NCI-H82 (cell line): ENCODE results near the gene SEC14L6.
A peak's percentile ranks its signal among the peaks of the same experiment; 100 is the strongest.
"Not testable (repeated sequence)": the region's sequence is repeated elsewhere in the genome, so short reads cannot be mapped to it uniquely, and the experiment has no call there.

ENCODE experiments used
- DNase-seq: peaks from one replicate; lab custom pipeline; 2025; lab: John Stamatoyannopoulos, UW

The SEC14L6 gene

DNA sequence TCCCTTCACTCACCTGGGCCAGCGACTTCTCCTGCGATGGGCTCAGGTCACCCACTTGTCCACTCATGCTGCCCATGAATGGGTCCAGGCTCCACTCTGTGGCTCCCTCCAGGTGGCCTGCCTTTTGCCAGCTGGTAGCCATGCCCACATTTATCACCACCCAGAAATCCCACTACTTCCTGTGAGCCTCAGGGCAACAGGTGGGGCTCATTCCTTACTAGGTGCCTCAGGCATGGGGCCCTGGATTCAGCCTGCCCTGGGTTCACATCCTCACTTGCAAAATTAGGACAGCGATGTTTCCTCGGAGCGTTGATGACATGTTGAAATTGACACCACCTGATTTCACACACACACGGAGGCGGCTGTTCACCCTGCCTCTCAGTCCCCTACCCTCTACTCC lies at the start of gene SEC14L6:
Gene SEC14L6 (minus strand): TSS at position 126 of the 400 bp plus-strand sequence. CDS start 59 bp downstream, at position 67.
- DNase-seq = no peak

DNA sequence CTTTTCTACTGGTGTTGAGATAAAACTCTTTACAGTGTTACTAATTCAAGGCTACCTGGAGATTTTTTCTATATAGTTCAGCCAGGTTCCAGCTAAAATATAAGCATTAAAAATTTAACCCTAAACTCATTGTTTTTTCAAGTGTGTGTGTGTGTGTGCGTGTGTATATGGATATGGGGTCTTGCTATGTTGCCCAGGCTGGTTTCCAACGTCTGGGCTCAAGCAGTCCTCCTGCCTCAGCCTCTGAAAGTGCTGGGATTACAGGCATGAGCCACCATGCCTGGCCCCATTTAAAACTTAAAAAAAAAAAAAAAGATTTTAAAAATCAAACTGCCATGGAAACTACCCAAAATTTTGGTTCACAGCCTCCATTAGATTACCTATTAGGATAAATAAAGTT lies 49.7 kb upstream of the SEC14L6 start:
- no peak for DNase-seq

DNA sequence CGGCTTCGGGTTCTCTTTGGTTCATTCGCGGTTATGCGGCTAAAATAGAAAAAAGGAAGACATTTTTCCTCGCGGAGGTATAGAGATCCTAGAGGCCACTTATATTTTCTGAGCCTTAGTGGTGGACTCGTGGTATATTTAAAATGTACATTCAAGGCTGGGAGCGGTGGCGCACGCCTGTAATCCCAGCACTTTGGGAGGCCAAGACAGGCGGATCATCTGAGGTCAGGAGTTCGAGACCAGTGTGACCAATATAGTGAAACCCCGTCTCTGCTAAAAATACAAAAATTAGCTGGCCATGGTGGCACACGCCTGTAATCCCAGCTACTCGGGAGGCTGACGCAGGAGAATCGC lies 45.8 kb upstream of the SEC14L6 start:
- DNase-seq = not testable (repeated sequence)

DNA sequence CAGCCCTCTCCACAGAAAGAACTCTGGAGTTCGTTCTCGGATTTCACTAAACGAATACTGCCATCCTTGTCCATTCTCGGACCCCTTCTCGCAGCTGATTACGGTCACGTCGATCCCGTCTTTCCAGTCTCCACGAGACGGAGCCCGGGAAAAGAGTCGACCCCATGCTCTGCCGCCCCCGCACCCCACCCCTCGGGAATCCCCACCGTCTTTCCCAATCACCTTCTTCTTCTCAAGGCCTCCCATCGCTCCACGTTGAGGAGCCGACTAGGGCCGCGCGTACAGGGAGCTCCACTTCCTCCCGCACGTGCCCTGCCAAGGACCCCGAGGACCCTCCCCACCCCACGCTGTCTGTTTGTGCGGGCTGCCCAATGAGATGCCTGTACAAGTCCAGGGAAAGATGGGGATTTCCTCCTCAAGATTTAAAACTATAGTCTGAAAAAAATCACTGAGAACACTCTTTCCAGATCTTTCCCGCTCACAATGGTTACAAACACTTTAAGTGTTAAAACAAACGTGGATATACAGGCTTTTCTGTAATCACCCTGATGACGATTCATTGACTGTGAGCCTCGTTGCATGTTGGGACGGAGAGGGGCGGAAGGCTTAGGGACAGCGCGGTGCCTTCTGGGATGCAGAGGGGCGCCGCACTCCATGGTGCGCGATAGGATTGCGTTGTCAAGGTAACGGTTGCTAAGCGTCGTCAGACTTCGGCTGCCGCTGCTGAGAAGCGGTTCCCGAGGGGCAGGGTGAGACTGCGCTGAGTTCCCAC lies 45.2 kb upstream of the SEC14L6 start, which contains the start of gene PES1:
Gene PES1 (minus strand): TSS at position 323 of the 772 bp plus-strand sequence. CDS start 77 bp downstream, at position 246.
- peak; percentile 99 for DNase-seq

DNA sequence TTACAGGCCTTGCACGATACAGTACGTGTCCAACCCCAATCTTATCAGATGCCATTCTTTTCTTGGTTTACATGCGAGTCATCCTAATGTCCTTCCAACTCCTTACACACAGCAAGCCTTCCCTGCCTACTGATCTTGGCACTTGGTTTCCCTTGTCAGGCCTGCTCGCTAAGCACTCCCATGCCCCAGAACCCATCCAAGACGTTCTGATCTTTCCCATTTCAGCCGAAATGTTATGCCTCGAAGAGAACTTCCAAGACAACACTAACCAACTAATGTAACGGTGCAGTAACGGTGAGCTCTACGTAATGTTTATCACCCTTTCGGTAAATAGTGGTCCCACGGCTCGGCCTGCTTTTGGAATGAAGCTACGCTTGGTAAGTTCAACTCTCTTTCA lies 44.6 kb upstream of the SEC14L6 start:
- peak; percentile 30 for DNase-seq

DNA sequence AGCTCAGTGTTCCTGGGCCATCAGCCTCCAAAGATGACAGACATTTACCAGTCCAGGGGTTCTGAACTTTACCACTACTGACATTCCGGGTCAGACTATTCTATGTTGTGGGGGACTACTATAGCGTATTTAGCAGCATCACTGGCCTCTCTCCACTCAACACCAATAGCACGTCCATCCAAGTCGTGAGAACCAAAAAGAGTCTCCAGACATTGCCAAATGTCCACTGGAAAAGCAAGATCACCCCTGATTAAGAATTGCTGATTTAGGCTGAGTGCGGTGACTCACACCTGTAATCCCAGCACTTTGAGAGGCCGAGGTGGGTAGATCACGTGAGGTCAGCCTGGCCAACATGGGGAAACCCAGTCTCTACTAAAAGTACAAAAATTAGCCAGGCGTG lies 39.9 kb upstream of the SEC14L6 start:
- no peak for DNase-seq

DNA sequence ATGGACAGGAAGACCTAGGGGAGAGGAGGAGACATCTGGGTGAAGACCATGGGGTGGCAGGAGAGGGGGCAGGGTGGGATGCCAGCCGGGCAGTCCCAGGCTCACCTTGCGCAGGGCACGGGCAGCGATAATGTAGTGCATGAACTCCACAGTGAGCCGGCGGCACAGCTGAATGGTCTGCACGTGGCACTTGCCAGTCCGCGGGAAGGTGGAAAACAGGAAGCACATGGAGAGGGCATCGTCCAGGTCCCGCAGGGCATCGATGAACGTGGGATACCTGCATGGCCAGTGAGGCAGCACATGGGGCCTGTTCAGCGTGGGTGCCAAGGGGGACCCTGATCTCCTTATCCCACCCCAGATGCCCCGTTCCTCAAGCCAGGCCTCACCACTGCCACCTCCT lies 37.9 kb upstream of the SEC14L6 start:
- no peak for DNase-seq

DNA sequence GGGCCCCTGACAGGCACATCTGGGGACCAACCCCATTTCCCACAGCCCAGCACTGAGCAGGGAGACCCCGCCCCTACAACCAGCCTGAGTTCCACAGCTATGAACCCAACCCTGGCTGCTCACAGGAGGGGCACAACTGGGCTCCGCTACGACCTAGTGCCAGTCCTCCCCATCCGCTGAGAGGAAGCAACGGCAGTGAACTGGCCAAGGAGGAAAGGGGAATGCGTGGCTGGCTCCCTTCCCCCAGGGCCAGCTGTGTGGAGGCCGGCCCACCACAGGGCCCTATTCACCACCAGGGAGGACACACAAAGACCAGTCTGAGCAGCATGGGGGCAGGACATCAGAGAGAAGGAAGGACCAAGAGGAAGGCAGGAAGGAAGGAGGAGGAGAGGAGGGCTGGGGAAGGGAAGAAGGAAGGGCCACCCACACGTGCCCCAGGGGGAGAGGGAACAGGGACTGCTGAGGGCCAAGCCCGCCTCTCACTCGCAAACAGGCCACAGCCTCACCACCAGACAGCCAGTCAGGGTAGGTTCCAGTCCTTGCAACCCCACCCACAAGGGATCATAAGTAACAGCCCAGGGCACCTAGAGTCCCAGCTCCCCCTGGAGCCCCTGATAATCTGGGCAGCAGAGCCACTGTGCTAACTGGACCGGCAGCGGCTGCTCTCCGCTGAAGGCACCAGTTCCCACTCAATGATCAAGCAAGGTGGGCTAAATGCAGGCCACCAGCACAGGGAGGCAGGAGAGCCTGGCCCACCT lies 36.4 kb upstream of the SEC14L6 start:
- no peak for DNase-seq

DNA sequence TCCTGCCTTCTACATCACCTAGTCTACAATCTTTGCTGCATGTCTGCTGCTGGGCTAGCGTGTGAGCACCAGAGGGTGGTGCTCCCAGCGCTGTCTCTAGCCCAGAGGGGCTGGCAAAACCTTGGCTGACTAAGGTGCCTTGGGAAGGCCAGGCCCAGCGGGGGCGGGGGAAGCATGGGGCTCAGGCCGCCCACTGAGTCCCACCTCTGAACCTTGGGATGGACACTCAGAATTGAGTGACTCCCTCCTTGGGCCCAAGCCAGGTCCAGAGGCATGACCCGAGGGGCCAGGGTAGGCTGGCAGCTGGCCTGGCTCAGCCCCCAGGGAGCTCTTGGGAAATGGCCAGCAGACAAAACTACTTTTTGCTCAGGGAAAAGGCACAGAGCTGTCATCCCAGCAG lies 35.5 kb upstream of the SEC14L6 start:
- no peak for DNase-seq

DNA sequence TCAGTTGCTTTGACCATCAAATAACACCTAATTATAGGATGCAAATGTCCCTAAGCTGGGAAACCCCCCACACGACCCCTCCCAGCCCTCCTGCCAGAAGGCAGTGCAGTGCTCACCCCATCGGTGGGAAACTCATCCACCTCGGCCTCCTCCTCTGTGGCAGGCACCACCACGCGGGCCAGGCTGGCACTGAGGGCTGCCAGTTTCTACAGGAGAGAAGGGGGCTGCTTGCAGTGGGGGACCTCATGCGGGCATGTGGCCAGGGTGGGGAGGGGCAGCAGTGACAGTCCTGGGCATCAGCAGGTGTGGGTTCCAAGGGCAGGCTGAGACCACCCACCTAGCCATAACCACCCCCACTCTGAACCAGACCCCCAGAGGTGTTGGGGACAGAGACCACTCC lies 34.4 kb upstream of the SEC14L6 start:
- DNase-seq = no peak

DNA sequence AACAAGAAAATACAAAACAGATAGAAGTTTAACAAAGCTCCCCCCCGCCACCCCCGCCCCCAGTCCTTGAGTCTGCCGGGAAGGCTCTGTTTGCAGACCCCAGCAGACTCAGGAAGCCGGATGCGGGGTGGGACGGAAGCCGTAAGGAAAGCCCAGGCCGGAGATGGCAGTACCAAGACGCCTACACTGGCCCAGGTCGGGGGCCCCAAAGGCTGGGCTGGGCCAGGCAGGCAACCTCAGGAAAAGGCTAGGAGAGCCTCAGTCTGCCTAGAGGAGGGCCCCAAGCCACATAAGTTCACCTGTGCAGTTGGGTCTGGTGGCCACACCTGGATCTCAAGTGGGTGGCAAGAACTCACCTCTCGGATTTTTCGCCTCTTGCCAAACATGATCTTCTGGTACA lies 31.9 kb upstream of the SEC14L6 start:
- DNase-seq = no peak

DNA sequence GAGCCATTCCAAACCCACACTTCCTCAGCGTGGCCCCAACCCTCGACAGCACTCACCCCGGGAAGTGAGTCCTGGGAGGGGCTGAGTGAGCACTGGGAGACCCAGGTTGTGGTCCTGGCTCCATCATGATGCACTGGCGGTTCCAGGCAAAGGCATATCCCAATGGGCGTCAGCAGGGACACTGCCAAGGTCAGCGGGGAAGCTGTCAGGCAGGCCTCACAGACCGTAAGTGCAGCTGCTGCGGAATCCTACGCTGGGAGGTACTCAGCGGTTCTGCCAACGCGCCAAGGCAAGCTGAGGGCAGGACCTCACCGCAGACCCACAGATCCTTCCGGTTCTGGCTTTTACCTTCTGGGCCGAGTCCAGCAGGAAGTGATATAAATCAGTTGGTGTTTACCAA lies 29.3 kb upstream of the SEC14L6 start:
- DNase-seq = no peak

DNA sequence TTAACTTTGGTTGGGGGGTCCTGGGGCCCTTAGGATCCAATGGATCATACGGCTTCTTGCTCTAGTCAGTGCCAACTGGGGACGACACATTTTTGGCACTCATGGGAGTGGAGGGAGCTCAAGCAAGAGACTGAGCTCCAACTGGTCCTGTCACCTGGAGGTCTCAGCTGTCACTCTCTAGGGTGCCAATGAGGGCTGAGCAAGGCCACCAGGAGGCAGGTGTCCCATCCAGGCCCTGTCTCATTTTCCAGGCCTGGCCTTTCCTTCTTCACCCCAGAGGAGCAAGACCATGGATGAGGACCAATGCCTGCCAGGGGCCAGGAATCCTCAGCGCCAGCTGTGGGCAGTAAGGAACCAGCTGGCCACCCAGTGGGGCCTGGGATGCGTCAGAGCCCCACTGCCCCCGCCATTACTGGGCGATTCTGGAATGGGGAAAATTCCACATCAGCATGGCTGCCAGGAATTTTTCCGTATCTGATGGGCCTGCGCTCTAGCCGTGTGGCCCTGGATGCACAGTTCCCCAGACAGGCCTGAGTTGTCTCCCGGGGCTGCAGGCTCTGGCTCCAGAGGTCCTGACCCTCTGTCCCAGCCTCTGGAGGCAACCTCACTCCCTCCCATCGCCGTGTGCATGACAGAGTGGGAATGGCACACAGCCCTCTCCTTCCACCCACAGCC lies 28.6 kb upstream of the SEC14L6 start:
- DNase-seq = peak; percentile 36

DNA sequence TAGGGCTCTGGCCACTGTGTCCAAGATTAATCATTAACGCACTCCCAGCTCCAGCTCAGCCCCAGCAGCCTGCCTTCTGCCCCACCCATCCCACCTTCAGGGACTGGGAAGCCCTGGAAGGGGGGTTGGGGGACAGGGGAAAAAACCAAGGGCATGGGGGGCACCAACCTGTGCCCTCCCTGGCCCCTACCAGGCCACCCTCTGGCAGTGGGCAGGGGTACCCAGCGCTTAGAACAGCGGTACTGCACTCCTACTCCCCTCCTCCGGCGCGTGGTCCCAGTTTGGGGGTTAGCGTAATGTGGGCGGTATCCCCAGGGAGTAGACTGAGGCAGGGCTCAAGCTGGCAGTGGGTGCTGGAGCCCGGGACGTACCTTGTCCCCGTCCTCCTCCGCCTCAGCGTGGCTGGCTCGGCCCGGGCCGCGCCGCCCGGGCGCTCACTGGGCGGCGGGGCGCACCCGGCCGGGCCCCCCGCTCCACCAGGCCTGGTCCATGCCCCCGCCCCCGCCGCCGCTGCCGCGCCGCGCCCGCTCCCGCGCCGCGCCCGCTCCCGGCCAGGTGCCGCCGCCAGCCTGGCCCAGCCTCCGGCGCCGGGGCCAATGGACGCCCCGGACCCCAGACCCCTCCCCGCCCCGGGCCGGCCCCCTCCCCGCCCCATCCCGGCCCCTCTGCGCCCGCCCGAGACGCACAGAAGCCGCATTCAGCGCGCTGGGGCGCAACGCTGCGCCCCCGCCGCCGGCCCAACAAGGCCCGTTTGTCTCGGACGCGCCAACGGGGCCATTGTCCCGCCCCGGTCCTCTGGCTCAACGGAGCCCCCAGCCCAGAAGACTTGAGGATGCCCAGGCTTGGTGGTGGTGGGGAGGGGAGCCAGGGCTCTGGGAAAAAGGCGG lies 27.8 kb upstream of the SEC14L6 start, which contains the start of gene GAL3ST1:
Gene GAL3ST1 (minus strand): TSS at position 571 of the 887 bp plus-strand sequence. CDS start 17,273 bp downstream, outside the sequence.
- peak; percentile 44 for DNase-seq

DNA sequence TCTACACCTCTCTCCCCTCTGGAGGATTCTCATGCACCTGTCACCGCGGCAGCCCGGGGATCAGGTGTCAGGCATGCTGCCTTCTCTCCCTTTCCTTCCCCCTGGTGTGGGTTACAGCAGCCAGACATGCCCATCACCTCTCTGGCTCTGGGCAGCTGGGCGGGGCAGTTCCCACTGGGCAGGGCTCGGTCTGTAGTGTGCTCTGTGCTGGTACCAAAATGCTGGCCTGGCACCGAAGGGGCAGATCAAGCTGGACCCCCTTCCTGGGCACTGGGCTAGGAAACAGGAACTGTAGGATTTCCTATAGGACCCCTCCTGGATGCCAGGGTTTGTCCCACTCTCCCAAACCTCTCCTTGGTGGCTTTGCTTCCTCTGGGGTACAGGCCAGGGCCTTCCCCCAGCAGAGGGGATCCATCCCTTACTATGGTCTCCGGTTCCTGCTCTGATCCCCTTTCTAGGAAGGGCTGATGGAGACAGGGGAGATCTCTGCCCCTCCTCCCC lies 27.1 kb upstream of the SEC14L6 start:
- no peak for DNase-seq

DNA sequence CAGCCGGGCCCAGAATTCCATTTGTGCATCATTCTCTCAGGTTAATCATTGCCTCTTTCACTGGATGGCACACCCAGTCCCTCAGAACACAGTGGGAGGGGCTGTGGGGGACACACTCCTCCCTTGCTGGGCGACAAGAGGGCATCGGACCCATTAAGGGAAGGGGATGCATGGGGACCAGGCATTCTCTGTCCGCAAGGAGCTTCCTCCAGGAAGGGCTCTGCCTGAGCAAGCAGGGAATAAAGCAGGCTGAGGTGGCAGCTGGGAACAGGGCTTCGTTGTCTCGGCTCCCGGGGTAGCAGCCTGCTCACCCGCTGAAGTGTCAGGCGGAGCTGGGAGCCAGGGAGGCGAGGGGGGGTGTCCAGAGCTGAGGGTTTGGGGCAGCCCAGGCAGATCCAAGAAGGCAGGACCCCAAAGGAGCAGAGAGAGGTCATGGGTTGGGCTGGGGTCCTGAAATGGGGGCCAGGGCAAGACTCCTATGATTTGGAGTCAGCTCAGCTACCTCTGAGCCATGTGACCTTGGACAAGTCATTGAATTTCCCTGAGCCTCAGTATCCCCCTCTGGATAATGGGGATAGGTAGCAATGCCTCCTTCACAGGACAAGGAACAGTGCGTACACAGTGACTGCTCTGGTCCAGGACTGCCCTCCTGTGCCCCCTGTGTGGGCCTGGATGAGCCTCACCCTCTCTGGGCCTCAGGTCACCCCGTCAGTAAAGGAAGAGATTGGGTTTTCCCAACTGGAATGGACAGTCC lies 26.5 kb upstream of the SEC14L6 start:
- peak; percentile 10 for DNase-seq

DNA sequence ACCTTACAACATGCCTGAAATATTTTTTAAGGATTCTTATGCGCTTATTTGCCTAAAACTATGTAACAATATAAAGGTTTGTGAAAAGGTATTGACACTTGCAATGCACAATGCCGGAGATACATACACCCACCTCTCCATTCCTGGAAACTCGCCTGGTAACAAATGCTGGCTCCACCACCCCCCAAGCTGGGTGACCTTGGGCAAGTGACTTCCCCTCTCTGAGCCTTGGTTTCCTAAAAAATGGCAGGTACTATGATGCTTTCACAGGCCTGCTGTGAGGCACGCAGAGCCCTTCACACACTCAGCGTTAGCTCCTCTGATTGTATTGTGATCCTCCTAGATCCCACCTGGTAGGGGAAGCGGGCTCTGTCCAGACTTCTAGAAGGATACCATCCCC lies 25.7 kb upstream of the SEC14L6 start:
- no peak for DNase-seq

DNA sequence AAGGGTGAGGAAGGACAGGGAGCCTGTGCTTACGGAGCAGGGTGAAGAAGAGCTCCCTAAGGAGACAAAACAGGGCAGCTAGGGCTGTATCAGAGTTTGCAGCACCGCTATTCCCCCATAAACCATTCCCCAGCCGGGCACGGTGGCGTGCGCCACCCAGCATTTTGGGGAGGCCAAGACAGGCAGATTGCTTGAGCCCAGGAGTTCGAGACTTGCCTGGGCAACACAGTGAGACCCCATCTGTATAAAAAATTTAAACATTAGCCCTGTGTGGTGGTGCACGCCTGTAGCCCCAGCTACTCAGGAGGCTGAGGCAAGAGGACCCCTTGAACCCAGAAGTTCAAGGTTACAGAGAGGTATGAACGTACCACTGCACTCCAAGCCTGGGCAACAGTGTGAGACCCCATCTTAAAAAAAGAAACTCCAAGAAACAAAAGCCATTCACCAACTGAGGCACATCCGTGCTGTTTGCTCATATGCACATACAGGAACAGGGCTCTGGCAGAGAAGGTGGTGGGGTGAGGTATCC lies 23.2 kb upstream of the SEC14L6 start:
- DNase-seq = no peak

DNA sequence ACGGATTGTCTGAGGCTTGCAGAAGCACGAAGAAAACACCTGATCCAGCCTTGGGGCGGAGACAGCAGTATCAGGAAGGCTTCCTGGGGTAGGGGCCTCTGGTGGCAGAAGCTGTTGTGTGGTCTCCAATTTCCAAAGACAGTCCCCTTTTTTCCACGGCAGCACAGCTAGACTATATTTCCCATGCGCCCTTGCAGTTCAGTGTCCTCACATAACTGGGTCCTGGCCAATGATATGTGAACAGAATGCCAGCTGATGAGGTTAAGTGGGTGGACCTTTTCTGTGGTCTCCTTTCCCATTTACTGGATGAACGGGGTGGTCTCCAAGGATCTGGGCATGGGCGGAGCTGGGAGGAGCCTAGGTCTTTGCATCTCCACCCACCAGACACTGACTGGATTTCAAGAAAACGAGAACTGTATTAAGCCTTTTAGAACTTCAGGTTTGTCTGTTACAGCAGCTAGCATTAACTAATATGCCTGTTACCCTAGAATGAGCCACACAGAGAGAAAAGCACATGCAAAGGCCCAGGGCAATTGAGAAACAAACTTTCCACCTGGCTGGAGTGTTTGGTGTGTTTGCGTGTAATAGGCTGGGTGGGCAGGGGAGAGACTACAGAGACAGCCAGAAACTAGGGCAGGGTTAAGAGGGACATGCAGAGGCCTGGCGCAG lies 21.7 kb upstream of the SEC14L6 start:
- peak; percentile 63 for DNase-seq

DNA sequence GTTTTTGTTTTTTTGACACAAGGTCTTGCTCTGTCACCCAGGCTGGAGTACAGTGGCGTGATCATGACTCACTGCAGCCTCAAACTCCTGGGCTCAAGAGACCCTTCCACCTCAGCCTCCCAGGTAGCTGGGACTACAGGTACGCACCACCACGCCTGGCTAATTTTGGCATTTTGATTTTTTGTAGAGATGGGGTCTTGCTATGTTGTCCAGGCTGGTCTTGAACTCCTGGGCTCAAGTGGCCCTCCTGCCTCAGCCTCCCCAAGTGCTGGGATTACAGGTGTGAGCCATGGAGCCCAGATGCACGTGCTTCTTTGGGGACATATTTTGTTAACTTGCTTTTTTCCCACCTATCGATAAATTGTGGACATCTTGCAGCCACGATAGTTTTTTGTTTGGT lies 20.7 kb upstream of the SEC14L6 start:
- DNase-seq = not testable (repeated sequence)
